Astrocyte (in vitro differentiated cells and primary cell): ENCODE data around the gene DSG2.

Source experiments
- EZH2 ChIP-seq: IDR thresholded peaks from 2 replicates; pipeline ENCODE4 v1.6.1; 2012; ENCODE audit warnings: mild to moderate bottlenecking, low read length, inconsistent platforms; ENCODE audit not compliant: insufficient read depth
- TF ChIP-seq, protein P1 (sequence below): IDR thresholded peaks from 2 replicates; pipeline ENCODE4 v1.5.1; 2011; ENCODE audit warnings: low read depth, mild to moderate bottlenecking, inconsistent platforms, low read length, moderate library complexity; ENCODE audit not compliant: insufficient read depth

DNA sequence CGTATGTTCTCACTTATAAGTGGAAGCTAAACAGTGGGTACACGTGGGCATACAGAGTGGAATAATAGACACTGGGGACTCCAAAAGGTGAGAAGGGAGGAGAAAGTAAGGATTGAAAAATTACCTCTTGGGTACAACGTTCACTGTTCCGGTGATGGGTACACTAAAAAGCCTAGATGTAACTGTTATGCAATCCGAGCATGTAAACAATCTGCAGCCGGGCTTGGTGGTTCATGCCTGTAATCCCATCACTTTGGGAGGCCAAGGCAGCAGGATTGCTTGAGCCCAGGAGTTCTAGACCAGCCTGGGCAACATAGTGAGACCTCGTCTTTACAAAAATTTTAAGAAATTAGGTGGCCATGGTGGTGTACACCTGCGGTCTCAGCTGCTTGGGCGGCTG, 60.6 kb downstream of the DSG2 start:
- TF ChIP-seq, protein P1, sequence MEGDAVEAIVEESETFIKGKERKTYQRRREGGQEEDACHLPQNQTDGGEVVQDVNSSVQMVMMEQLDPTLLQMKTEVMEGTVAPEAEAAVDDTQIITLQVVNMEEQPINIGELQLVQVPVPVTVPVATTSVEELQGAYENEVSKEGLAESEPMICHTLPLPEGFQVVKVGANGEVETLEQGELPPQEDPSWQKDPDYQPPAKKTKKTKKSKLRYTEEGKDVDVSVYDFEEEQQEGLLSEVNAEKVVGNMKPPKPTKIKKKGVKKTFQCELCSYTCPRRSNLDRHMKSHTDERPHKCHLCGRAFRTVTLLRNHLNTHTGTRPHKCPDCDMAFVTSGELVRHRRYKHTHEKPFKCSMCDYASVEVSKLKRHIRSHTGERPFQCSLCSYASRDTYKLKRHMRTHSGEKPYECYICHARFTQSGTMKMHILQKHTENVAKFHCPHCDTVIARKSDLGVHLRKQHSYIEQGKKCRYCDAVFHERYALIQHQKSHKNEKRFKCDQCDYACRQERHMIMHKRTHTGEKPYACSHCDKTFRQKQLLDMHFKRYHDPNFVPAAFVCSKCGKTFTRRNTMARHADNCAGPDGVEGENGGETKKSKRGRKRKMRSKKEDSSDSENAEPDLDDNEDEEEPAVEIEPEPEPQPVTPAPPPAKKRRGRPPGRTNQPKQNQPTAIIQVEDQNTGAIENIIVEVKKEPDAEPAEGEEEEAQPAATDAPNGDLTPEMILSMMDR: no peak
- no peak for TF ChIP-seq EZH2
